Activated CD8-positive, alpha-beta memory T cell treated with anti-CD3 and anti-CD28 coated beads for 1 hour (primary cell): ENCODE results near the gene GARNL3.

Experiments
- DNase-seq, 2 donors: peaks; one replicate each; pipeline ENCODE4 v3.0.0-alpha.2; 2020; ENCODE audit warnings: low read depth in 1 of 2; ENCODE audit errors: extremely low read depth in 1 of 2

The GARNL3 gene

DNA sequence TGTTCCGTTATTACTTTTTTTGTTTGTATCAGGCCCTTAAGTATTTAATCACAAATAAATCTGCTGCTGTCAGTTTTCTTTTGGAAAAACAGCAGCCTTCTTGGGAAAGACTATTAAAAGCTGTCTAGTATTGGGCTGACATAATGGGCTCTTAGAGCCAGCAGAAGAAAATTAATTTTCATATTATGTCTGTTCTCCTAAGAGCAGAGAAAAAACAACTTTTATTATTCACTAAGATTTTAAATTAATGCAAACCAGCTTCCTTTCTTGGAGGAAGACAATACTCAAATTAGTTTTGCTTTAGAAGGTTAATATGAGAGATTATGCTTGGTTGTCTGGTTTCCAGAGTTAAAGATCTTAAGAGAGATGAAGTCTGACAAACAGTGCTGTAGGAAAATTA is 30.6 kb upstream of the GARNL3 start:
- no peak for DNase-seq

DNA sequence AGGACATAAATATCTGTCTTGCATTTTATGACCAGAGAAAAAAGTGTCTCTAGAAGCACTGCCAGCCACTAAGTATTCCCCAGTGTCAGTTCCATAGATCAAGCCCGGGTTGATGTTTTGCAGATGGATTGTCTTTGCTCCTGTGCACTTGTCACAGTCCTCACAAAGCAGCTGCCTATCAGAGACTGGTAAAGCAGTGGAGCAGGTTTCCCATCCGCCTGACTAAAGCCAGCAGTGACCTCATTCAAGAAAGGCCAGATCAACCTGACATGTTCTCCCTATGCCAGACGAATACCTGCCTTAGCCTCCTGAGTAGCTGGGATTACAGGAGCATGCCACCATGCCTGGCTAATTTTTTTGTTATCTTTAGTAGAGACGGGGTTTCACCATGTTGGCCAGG is 26.8 kb upstream of the GARNL3 start:
- DNase-seq, result no peak

DNA sequence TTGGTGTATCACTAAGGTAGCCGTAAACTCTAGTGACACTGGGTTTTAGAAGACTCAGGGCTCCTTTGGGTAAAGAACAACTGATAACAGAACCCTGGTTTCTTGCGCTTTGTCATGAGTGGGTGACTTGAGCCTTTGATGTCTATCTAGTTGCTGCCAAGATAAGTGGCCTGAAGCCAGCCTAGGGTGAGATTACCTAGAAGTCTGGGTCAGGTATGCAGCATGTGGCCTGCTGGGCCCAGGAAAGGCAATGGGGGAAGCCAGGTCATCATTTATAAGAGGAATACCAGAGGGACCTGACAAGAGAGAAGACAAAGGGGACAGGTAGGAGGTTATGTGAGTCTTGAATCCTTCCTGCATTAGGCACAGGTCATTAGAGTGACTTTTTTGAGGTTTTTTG is 23.2 kb upstream of the GARNL3 start:
- no peak for DNase-seq

DNA sequence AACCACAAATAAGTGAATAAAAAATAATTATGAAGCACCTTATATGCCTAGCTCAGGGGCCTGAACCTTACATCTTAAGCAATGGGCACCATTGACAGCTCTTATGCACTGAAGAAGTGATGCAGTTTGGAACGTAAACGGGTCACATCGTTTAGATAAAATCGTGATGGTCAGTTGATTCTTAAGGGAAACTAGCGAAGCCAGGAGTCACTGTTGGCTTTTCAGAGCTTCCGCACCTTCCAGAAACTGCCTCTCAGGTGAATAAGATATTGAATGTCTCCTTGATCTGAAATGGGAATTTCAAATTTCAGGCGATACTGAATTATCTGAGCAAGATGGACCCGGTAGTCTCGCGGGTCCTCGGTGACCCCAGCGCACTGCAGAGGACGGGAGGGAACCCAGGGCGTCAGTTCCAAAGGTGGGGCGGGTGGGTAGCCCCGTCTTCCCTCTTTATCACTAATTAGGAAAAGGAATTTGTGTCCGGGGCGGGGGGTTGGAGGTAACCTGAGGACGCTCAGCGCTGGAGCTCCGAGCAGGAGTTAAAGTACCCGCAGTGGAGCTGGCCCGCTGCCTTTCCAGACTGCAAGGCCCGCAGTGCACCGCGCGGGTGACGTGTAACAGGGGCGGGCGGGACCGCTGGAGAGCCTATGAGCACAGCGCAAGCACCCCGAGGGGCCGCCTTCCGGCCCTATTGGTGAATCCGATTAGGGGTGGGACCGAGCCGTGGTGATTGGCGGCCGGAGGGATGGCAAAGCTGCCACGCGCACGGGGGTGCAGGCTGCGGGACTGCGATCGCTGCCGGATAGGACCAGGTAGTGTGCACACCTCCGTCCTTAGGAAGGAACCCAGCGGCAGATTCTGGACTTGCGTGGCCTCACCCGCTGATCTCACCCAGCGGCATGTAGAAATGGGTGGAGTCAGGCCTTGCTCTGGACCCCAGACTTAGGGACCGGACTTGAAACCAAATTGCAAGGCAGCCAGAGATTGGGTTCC is 19.7 kb upstream of the GARNL3 start:
- peak; percentile 85 to 93 for DNase-seq

DNA sequence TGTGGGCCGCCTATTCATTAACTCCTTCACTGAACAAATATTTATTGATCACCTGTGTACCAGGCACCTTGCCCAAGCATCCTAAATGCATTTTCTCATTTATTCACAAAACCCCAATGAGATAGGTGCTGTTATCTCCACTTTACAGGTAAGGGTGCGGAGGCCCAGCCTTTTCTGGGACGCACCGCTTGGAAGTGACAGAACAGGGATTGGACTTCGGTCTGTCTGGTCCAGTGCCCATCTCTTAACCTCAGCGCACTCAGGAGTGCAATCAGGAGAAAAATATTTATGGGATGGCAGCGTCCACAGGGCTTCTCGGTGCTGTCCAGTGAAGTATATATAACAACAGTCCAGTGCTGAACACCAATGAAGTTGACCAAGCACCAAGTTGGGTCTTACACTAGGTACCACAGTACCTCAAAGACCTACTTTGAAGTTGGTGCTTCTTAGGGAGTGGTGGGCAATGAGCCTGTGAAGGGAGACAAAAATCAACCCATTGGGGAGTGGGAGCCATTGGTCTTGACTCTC is 18.9 kb upstream of the GARNL3 start:
- DNase-seq, result no peak

DNA sequence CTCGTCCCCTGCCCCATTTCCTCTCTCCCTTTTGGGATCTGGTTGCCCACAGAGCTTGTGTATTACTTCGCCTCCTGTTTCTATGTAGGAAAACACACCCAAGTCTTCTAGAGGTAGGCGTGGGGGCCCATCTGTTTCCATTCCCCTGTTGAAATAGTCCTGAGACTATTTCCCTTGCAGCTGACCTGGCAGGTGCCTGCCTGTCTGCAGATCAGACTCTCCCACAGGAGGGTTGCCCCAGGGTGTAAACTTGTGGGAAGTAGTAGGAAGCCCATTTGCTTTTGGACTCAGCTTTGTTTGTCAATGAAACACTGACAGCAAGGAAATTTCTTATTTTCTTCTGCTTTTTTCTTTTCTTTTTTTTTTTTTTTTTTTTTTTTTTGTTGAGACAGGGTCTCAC is 16.3 kb upstream of the GARNL3 start:
- DNase-seq, result no peak

DNA sequence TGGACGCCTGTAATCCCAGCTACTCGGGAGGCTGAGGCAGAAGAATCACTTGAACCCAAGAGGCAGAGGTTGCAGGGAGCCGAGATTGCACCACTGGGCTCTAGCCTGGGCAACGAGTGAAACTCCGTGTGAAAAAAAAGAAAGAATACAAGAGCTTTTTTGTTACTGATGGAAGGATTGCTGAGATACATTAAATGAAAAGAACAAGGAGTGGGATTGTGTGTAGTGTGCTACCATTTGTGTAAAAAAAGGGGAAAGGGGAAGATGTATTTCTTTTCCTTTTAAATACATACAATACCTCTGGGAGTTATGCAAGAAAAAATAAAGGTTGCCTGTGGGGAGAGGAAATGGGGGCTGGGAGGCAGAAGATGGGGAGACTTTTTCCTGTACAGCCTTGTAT is 14.7 kb upstream of the GARNL3 start:
- DNase-seq, result no peak

DNA sequence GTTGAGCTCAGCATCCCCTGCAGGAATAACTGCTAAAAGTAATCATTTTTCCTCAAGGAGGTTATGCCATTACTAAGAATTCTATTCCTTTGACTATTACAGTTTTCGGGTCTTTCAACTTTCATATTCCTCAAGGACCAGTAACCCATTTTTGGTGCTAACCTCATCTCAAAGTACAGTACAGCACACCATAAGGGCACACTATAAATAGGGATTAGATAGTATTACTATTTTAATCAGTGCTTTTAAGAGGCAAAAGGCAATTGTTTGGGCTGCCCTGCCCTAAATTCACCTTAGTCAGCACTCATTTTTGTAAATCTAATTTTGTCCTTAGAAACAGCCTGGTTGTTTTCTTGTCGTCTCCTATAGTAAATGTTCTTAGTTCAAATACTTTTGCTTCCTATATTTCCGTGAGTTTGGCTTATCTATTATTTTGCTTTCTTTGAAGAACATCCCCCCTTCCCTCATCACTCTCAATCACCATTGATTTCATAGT is 13.6 kb upstream of the GARNL3 start:
- no peak for DNase-seq

DNA sequence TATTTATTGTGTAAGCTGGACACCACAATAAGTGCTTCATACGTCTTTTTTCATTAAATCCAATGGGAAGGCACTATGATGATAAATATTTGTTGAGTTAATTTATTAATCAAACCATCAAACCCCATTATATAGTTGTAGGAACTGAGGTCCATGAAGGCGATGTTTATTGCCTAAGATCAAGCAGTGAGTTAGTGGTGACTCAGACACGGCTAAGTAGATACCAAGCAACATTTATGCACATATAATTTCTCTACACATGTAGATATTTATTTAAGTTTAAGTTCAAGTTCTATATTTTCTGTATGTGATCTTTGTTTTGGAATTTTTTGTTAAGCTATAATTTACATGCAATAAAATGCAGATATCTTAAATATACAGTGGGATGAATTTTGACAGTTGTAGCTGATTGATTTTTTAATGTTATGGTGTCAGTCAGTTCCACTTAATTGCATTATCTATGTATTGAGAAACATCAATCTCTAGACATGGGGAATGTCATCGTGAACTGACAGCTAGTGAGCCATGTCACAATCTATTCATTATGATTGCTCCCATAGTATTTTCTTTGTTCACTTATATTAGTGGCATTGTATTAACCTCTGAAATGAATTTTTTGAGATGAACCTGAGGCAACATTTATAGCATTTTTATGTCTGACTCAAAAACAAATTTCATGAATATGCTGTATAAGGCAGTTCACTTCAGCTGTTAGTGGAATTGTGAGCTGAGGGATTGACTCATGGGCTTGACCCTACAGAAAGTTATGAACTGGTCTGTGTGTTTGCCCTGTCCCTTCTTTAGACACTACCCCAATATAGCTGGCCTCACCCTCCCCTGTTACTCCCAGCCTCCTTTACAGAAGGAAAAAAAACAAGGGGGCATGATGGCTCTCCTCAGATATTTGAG is 11.9 kb upstream of the GARNL3 start:
- no peak for DNase-seq

DNA sequence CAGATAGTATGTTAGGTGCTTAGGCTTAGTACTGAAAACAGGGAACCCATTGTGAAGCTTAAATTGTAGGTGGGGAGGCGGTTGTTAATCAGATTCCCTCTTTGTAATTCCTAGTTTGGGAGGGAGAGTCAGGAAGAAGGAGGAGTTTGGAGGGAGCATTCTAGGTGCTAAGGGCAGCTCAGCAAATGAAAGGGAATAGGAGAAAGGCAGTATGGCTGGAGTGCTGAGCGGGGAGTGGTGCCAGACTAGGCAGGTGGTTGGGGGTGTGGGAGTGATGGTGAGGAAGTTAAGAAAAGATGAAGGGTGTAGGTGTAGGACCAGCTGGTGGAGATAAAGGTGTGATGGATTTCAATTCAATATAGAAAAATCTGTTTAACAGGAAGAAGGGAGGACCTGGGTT is 11.1 kb upstream of the GARNL3 start:
- DNase-seq, result no peak

DNA sequence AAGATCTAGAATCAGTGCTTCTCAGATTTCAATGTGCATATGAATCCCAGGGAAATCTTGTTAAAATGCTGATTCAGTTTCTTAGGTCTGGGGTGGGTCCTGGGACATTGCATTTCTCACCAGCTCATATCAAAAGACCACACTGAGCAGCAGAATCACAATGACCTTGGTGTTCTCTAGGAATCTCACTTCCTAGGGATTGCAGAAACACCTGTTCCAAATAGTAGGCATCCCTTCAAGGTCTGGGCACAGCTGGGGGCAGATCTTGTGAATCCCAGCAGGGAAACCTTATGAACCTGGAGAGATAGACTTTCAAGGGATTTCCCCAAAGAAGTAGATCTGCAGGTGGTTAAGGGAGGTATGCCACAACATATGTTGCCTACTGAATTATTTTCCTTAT is 8.9 kb upstream of the GARNL3 start:
- no peak for DNase-seq

DNA sequence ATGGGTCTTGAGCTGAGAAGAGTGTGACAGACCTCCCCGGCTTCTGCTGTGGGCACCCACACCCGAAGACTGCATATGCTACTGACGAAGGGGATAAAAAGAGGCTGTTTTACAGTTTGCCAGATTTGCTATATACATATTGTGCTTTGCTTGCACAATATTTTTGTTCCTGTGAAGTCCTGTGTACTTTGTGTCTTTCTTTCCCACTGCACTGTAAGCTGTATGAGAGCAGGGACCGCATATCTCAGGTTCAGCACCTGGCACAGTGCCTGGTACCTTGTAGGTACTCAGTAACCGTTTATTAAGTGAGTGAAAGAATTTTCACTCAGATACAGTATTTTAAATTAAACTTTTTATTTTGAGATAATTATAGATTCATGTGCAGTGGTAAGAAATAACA is 8.2 kb upstream of the GARNL3 start:
- DNase-seq, result no peak

DNA sequence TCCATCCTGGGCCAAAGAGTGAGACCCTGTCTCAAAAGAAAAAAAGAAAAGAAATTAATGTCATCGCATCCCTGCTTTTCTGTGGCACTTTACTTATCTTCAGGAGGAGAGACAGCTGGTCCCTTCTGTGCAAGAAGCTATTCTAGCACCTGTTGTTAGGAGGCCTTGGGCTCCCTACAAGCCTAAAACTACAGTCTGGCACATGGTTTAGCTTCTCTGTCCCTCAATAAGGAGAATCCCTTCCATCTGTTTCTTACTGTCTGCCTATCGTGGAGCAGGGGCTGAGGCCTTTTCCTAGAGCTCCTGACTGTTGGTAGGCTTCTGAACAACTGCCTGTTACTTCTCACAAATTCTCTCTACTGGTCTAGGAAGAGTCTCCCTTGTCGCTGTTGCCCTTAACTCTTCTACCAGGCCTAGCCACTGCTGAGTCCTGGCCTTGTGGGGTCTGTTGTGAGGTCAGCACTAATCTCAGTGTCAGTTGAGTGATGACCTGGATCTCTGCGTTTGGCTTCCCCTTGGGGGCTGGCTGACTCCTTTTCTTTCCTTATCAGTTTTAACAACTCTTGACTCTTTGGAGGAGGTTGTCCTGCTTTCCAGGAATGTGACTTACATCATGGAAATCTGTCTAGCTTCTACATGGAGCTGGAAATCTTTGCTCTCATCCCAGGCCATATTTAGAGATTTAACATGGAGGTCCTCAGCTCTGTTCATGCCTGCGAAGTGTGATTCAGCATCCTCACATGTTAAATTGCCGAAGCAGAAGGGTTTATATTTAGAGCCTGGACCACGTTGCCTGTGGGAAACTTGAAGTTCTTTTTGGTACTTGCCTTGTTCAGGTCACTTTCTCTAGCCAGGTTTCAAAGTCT is 5.7 kb upstream of the GARNL3 start:
- no peak for DNase-seq

DNA sequence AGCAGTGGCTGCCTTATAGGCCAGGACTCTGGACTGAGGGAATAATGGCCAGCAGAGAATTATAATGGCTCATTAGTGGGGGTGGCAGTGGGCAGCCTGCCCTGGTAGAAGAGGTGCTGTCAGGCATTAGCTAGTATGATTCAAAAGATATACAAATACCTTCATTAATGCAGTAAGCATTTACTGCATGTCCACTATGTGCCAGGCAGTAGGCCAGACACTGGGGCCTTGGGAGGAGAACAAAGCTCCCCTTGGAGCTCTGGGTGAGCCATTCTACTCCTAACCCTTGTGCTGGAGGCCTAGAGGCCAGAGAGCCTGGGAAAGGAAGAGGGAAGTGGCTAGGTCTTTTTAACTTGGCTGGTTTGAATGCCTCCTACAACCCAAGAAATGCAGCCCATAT is 2.0 kb upstream of the GARNL3 start:
- DNase-seq, result no peak

DNA sequence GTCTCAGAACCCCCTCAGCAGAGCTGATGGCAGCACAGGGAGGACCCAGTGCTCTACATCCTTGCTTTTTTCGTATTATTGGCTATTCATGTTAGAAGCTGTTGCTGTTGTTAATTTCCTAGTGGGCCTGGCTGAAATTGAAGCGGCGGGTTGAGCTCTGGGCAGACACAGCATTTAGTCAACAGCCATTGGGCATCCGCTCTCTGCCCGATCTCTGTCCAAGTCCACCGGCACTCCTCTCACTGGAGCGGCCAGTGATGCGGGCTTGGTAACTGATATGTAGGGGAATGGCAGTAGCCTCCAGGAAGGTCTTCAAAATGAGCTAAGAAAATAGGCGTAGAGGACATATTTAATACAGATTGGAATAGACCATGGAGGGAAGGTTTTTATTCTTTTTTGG is 1.3 kb upstream of the GARNL3 start:
- no peak for DNase-seq

DNA sequence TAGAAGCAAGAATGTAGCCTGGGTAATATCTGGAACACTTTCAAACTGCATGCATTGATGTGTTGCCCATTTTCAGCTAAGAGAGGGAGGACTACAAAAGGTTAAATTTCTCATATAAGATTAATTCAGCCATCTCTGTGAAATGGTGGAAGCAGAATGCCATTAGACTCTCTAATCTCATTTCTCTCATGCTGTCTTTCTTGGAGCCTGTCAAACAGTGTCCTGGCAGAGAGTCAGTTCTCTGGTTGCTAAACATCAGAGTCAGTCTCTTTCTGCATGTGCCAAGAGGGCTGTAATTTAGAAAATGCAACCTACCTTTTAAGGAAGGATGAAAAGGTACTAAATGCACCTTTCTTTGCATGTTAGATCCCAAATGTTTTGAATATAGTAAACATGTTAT is 910 bp upstream of the GARNL3 start:
- DNase-seq, result no peak

DNA sequence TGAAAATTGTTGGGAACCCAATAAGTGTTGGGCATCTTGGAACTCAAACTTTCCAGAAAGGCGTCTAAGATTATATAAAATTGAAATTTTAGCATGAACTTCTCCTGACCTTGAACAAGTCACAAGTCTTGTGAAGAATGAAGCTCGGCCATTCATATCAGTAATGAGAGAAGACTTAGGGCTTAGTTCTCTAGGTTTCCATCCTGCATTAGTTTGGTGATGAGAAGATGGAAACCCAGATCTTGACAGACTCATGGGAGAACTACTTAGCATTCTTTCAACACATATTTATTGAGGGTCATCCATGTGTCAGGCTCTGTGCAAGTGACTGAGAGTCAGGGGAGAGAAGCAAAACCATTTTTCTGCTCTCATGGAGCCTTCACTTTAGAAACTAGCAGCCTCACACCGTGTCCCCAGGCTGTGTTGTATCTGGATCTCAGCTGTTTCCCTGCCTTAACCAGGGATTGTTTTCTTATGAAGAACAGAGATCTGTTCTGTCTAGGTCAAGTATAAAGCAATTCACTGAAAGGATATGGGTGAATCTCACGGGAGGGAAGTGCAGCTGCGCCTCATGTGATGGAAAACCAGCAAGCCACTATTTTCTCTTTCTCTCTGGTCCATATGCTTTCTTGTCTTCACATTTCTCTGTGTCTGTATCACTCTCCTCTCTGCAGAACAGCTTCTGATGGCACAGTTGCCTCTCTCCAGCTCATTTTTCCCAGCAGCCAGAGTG is 3.4 kb downstream of the GARNL3 start:
- no peak for DNase-seq

DNA sequence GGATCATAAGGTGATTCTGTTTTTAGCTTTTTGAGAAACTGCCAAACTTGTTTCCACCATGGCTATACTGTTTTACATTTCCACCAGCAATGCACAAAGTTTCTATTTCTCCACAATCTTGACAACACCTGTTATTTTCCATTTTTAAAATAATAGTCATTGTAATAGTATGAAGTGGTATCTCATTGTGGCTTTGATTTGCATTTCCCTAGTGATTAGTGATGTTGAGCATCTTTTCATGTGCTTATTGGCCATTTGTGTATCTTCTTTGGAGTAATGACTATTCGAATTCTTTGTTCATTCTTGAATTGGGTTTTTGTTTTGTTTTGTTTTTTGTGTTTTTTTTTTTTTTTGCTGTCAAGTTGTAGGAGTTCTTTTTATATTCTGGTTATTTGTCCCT is 4.9 kb downstream of the GARNL3 start:
- DNase-seq, result no peak

DNA sequence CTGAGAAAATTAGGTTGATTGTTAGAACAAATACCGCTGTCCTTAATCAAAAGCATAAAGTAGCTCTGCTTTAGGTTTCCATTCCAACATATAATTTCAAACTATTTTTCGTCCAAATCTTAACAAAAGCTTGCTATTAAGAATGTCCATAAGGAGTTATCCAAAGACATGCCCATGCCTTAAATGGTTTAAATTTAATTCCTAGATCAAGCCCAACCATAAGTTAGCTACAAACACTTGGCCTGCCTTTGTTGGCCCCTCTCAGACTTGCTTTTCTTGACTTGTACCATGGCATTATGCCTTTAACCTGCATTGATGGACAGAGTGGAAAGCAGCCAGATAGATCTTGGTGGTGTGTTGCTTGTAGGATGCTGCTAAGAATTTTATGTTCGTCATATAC is 8.8 kb downstream of the GARNL3 start:
- no peak for DNase-seq

DNA sequence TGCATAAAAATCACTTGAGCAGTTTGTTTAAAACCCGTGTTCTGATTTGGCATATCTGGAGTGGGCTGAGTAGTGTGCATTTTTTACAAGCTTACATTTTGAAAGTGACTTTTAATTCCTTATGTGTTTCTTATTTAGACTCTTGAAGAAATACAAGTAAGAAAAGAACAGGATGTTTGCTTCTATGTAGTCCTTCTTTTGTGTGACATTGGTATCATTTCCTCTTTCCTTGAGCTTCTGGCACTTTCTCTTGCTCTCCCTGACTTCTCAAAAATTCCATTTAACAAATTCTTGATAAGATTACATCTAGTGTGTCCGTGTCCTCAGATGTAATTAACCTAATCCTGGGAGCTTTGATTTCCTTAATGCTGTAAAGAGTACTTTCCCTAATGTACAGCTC is 12.5 kb downstream of the GARNL3 start:
- DNase-seq, result no peak
